Fibroblast of lung (primary cell): ENCODE data around the gene MYADM. TPM values are rescaled to one million over a fixed set of nuclear protein-coding genes. Genes with fewer than 3 reads are reported as not detected.

ENCODE experiments used
- DNase-seq, 2 donors: peaks; one replicate each; pipeline versions ENCODE4 v3.0.0 to v3.0.0-alpha.2; 2010; ENCODE audit warnings: low read depth in 2 of 2
- H2AFZ ChIP-seq: 2 replicates; pipeline ENCODE4 v1.5.1; 2012; ENCODE audit warnings: low read length, control low read depth, inconsistent platforms
- H3K27ac ChIP-seq: 2 replicates; pipeline ENCODE4 v1.5.1; 2011; ENCODE audit warnings: low read length, control low read depth; ENCODE audit not compliant: insufficient read depth
- H3K27me3 ChIP-seq: 2 replicates; pipeline ENCODE4 v1.5.1; 2011; ENCODE audit warnings: mild to moderate bottlenecking, low read length; ENCODE audit not compliant: control insufficient read depth, insufficient read depth
- H3K36me3 ChIP-seq: 2 replicates; pipeline ENCODE4 v1.5.1; 2011; ENCODE audit warnings: low read length; ENCODE audit not compliant: control insufficient read depth, insufficient read depth
- H3K4me1 ChIP-seq: 2 replicates; pipeline ENCODE4 v1.5.1; 2011; ENCODE audit warnings: low read length; ENCODE audit not compliant: control insufficient read depth, insufficient read depth; ENCODE audit errors: extremely low read depth
- H3K4me2 ChIP-seq: 2 replicates; pipeline ENCODE4 v1.5.1; 2011; ENCODE audit warnings: low read length, control low read depth; ENCODE audit not compliant: insufficient read depth; ENCODE audit errors: extremely low read depth
- H3K4me3 ChIP-seq, 4 experiments: fragments of 200-600 bp in 1 of 4; sonication (generic) in 1 of 4; replicated peaks in 1 of 4; 2 replicates each; pipeline ENCODE4 v1.5.1; 2011 to 2016; ENCODE audit warnings: low read length in 4 of 4, low read depth in 3 of 4, mild to moderate bottlenecking in 3 of 4, control low read depth in 2 of 4, inconsistent platforms in 1 of 4, mixed read lengths in 1 of 4; ENCODE audit not compliant: insufficient read depth in 1 of 4; ENCODE audit errors: control extremely low read depth in 1 of 4
- H3K79me2 ChIP-seq: 2 replicates; pipeline ENCODE4 v1.5.1; 2012; ENCODE audit warnings: mild to moderate bottlenecking, low read length, inconsistent platforms; ENCODE audit not compliant: control insufficient read depth, insufficient read depth
- H3K9ac ChIP-seq: 2 replicates; pipeline ENCODE4 v1.5.1; 2011; ENCODE audit warnings: mild to moderate bottlenecking, low read length, control low read depth; ENCODE audit not compliant: insufficient read depth
- H3K9me3 ChIP-seq: 2 replicates; pipeline ENCODE4 v1.5.1; 2012; ENCODE audit warnings: low read depth, low read length; ENCODE audit not compliant: control insufficient read depth, insufficient read depth
- H4K20me1 ChIP-seq: 2 replicates; pipeline ENCODE4 v1.5.1; 2011; ENCODE audit warnings: low read length; ENCODE audit not compliant: control insufficient read depth, insufficient read depth; ENCODE audit errors: extremely low read depth
- CTCF ChIP-seq, 2 donors: IDR thresholded peaks in 1 of 2; conservative IDR thresholded peaks in 1 of 2; 1 replicate in 1 of 2; 2 replicates in 1 of 2; pipeline ENCODE4 v1.5.1; 2011 to 2012; ENCODE audit warnings: low read length in 2 of 2, control low read depth in 1 of 2, inconsistent platforms in 1 of 2, low read depth in 1 of 2, mild to moderate bottlenecking in 1 of 2
- EZH2 ChIP-seq: IDR thresholded peaks from 2 replicates; pipeline ENCODE4 v1.5.1; 2012; ENCODE audit warnings: low read length, control low read depth, mild to moderate bottlenecking; ENCODE audit errors: missing control alignments
- polyA plus RNA-seq, 2 donors: library from polyadenylated mRNA; depleted of rRNA in 1 of 2; stranded (reverse) in 1 of 2; unstranded in 1 of 2; fragments of >200 nt; gene quantifications; 2 replicates each; pipeline ENCODE4 v1.2.1, GENCODE V29; 2011 to 2012; ENCODE audit warnings: missing spikeins in 1 of 2
- total RNA-seq: library from RNA; depleted of rRNA; stranded (reverse); fragments of >200 nt; gene quantifications from 2 replicates; pipeline ENCODE4 v1.2.1, GENCODE V29; 2014

MYADM gene
- total and polyA plus RNA-seq, 2 donors (not counting 1 experiment from before 2014, with no cell fraction given): 9.1 to 51.5 TPM

- H3K9ac ChIP-seq: no peak overlapping the region
- peak overlapping the region in 1 of 4 experiments; percentile 48 for H3K4me3 ChIP-seq
- peak overlapping the region; percentile 64 for H3K4me2 ChIP-seq
- H3K36me3 ChIP-seq: no peaks in the 10 kb centered on the region
- H4K20me1 ChIP-seq: no peaks in the 10 kb centered on the region
- peaks cover 47% of the 10 kb centered on the region for H3K27me3 ChIP-seq
- no peak for DNase-seq
- no peaks in the 10 kb centered on the region for H3K9me3 ChIP-seq
- H2AFZ ChIP-seq: no peak overlapping the region
- peaks cover 8% of the 10 kb centered on the region for H3K4me1 ChIP-seq
- no peak overlapping the region for H3K27ac ChIP-seq
- TF ChIP-seq EZH2: peak; percentile 56
- no peak for TF ChIP-seq CTCF (conservative IDR thresholded peaks at IDR 0.05 in 1 of 2, IDR thresholded peaks at IDR 0.05 in 1 of 2; ENCODE audit: low read depth in 1 of 2, low read length in 2 of 2)
- H3K79me2 ChIP-seq: no peaks in the 10 kb centered on the region
These were observed 14.8 kb downstream of the MYADM start for GRCh38 chr19:53882391-53883050.

- H3K4me2 ChIP-seq: no peak overlapping the region
- TF ChIP-seq EZH2 (no peak), CTCF (conservative IDR thresholded peaks at IDR 0.05 in 1 of 2, IDR thresholded peaks at IDR 0.05 in 1 of 2; ENCODE audit: low read depth in 1 of 2, low read length in 2 of 2) (no peak)
- no peaks in the 10 kb centered on the region for H3K79me2 ChIP-seq
- no peaks in the 10 kb centered on the region for H4K20me1 ChIP-seq
- no peaks in the 10 kb centered on the region for H3K36me3 ChIP-seq
- H3K9ac ChIP-seq: no peak overlapping the region
- H3K27ac ChIP-seq: no peak overlapping the region
- H3K4me1 ChIP-seq: peaks cover 8% of the 10 kb centered on the region
- peaks cover 47% of the 10 kb centered on the region for H3K27me3 ChIP-seq
- no peak overlapping the region for H3K4me3 ChIP-seq
- no peaks in the 10 kb centered on the region for H3K9me3 ChIP-seq
- DNase-seq: no peak
- no peak overlapping the region for H2AFZ ChIP-seq
These were observed 15.6 kb downstream of the MYADM start for GRCh38 chr19:53883231-53883661.

- Histone ChIP-seq H3K4me2 (no peak overlapping the region), H3K79me2 (no peaks in the 10 kb centered on the region), H3K9ac (no peak overlapping the region), H2AFZ (no peak overlapping the region), H3K36me3 (no peaks in the 10 kb centered on the region), H3K9me3 (no peaks in the 10 kb centered on the region), H3K27me3 (peaks cover 47% of the 10 kb centered on the region), H4K20me1 (no peaks in the 10 kb centered on the region), H3K27ac (no peak overlapping the region), H3K4me3 (no peak overlapping the region), H3K4me1 (peaks cover 8% of the 10 kb centered on the region)
- peak; percentile 70 for TF ChIP-seq EZH2
- TF ChIP-seq CTCF (conservative IDR thresholded peaks at IDR 0.05 in 1 of 2, IDR thresholded peaks at IDR 0.05 in 1 of 2; ENCODE audit: low read depth in 1 of 2, low read length in 2 of 2): no peak
- no peak for DNase-seq
These were observed 16.1 kb downstream of the MYADM start for GRCh38 chr19:53883741-53884140.
